Activated CD4-positive, alpha-beta memory T cell treated with anti-CD3 and anti-CD28 coated beads for 36 hours (primary cell): ENCODE results near the gene ALAS1. TPM values are rescaled to one million over a fixed set of nuclear protein-coding genes. Genes with fewer than 3 reads are reported as not detected.

Experiments used
- CTCF ChIA-PET: fragments of 350-600 bp; sonication (Branson Sonifier 250); formaldehyde crosslinking; loops from one replicate; lab custom pipeline; 2021; ENCODE audit warnings: antibody characterized with exemption, inconsistent platforms; lab: Charles Lee
- POLR2A ChIA-PET: fragments of 350-600 bp; sonication (Branson Sonifier 250); formaldehyde crosslinking; loops from one replicate; lab custom pipeline; 2021; ENCODE audit warnings: antibody characterized with exemption; lab: Charles Lee
- DNase-seq: peaks from one replicate; pipeline ENCODE4 v3.0.0-alpha.2; 2020
- H3K27ac Mint-ChIP-seq: one replicate; pipeline ENCODE4 v1.8.0; 2021; ENCODE audit warnings: mixed read lengths
- H3K27me3 Mint-ChIP-seq: one replicate; pipeline ENCODE4 v1.8.0; 2021; ENCODE audit warnings: mixed read lengths
- H3K36me3 Mint-ChIP-seq: one replicate; pipeline ENCODE4 v1.8.0; 2021; ENCODE audit warnings: mixed read lengths
- H3K4me1 Mint-ChIP-seq: one replicate; pipeline ENCODE4 v1.8.0; 2021; ENCODE audit warnings: low read depth, mixed read lengths
- H3K4me3 Mint-ChIP-seq: one replicate; pipeline ENCODE4 v1.8.0; 2021; ENCODE audit warnings: mild to moderate bottlenecking, mixed read lengths
- H3K9me3 Mint-ChIP-seq: one replicate; pipeline ENCODE4 v1.8.0; 2021; ENCODE audit warnings: mixed read lengths
- intact Hi-C: fragments of 100-400 bp; cut with micrococcal nuclease; formaldehyde crosslinking; loops from one replicate; pipeline ENCODE4 v1.15.1; 2023
- total RNA-seq, 2 experiments: library from RNA; stranded (reverse); gene quantifications; one replicate each; pipeline ENCODE4 v1.2.3, GENCODE V29; 2021

ALAS1 gene
- total RNA-seq, 2 experiments from 2014 or later = 64.4 to 64.5 TPM

- no peak for DNase-seq
- intact Hi-C loops = no loop called here
- H3K4me3 Mint-ChIP-seq = no peak overlapping the region
- H3K9me3 Mint-ChIP-seq = no peaks in the 10 kb centered on the region
- ChIA-PET CTCF (interaction anchor here (1.4 to 11.0 kb wide), 4 partner anchors 18 to 136 kb away, joined by 3 to 76 read pairs (median 8); no protein-coding TSS in a partner anchor), POLR2A (no interaction called here)
- H3K4me1 Mint-ChIP-seq = peaks cover 54% of the 10 kb centered on the region
- H3K27me3 Mint-ChIP-seq = no peaks in the 10 kb centered on the region
- peaks cover 76% of the 10 kb centered on the region for H3K36me3 Mint-ChIP-seq
- H3K27ac Mint-ChIP-seq = peak overlapping the region; percentile 18
Observed at GRCh38 chr3:52203701-52204100, 5.7 kb downstream of the ALAS1 start.

- H3K27me3 Mint-ChIP-seq = no peaks in the 10 kb centered on the region
- peak overlapping the region; percentile 46 for H3K27ac Mint-ChIP-seq
- ChIA-PET POLR2A (no interaction called here), CTCF (interaction anchor here (0.8 to 11.0 kb wide), 5 partner anchors 17 to 207 kb away, joined by 3 to 76 read pairs (median 5); no protein-coding TSS in a partner anchor)
- DNase-seq = peak; percentile 62
- H3K4me1 Mint-ChIP-seq = peaks cover 46% of the 10 kb centered on the region
- no peak overlapping the region for H3K4me3 Mint-ChIP-seq
- H3K36me3 Mint-ChIP-seq = peaks cover 75% of the 10 kb centered on the region
- intact Hi-C loops = no loop called here
- H3K9me3 Mint-ChIP-seq = no peaks in the 10 kb centered on the region
Observed at GRCh38 chr3:52204337-52205073, 6.5 kb downstream of the ALAS1 start.

GRCh38 chr3:52205727-52206372 lies 7.9 kb downstream of the ALAS1 start:
- Mint-ChIP-seq H3K27me3 (no peaks in the 10 kb centered on the region), H3K9me3 (no peaks in the 10 kb centered on the region), H3K27ac (peak overlapping the region; percentile 39), H3K4me1 (peaks cover 41% of the 10 kb centered on the region), H3K36me3 (peaks cover 76% of the 10 kb centered on the region), H3K4me3 (no peak overlapping the region)
- DNase-seq = no peak
- intact Hi-C loops = no loop called here
- ChIA-PET CTCF (interaction anchor here (0.8 to 11.0 kb wide), 6 partner anchors 15 to 206 kb away, joined by 3 to 76 read pairs (median 4); partner anchors contain the start of gene POC1A), POLR2A (interaction anchor here (0.8 kb wide), 1 partner anchor 11 kb away, joined by 4 read pairs; no protein-coding TSS in a partner anchor)

- Mint-ChIP-seq H3K4me1 (peaks cover 20% of the 10 kb centered on the region), H3K4me3 (no peak overlapping the region), H3K9me3 (no peaks in the 10 kb centered on the region), H3K36me3 (peaks cover 68% of the 10 kb centered on the region), H3K27me3 (no peaks in the 10 kb centered on the region), H3K27ac (no peak overlapping the region)
- CTCF ChIA-PET = interaction anchor here (11.0 kb wide), 1 partner anchor 13 kb away, joined by 76 read pairs; no protein-coding TSS in a partner anchor
- intact Hi-C loops = no loop called here
- POLR2A ChIA-PET = interaction anchor here (0.7 kb wide), 1 partner anchor 463 kb away, joined by 3 read pairs; no protein-coding TSS in a partner anchor
- no peak for DNase-seq
Observed at GRCh38 chr3:52208556-52208955, 10.6 kb downstream of the ALAS1 start.

GRCh38 chr3:52210037-52210436 lies 12.1 kb downstream of the ALAS1 start:
- ChIA-PET POLR2A (no interaction called here), CTCF (interaction anchor here (0.8 to 11.0 kb wide), 3 partner anchors 11 to 129 kb away, joined by 3 to 76 read pairs (median 12); no protein-coding TSS in a partner anchor)
- peaks cover 65% of the 10 kb centered on the region for H3K36me3 Mint-ChIP-seq
- no peak for DNase-seq
- H3K27me3 Mint-ChIP-seq = no peaks in the 10 kb centered on the region
- no peak overlapping the region for H3K27ac Mint-ChIP-seq
- peaks cover 12% of the 10 kb centered on the region for H3K4me1 Mint-ChIP-seq
- intact Hi-C loops = no loop called here
- H3K9me3 Mint-ChIP-seq = no peaks in the 10 kb centered on the region
- no peak overlapping the region for H3K4me3 Mint-ChIP-seq

GRCh38 chr3:52210550-52211046 lies 12.6 kb downstream of the ALAS1 start:
- no peak for DNase-seq
- CTCF ChIA-PET = interaction anchor here (0.8 to 11.0 kb wide), 3 partner anchors 11 to 129 kb away, joined by 3 to 76 read pairs (median 12); no protein-coding TSS in a partner anchor
- POLR2A ChIA-PET = interaction anchor here (1.1 kb wide), 1 partner anchor 13 kb away, joined by 3 read pairs; the partner anchor contains the start of gene ALAS1
- no peaks in the 10 kb centered on the region for H3K9me3 Mint-ChIP-seq
- H3K36me3 Mint-ChIP-seq = peaks cover 64% of the 10 kb centered on the region
- intact Hi-C loops = no loop called here
- H3K27me3 Mint-ChIP-seq = no peaks in the 10 kb centered on the region
- no peak overlapping the region for H3K4me3 Mint-ChIP-seq
- H3K4me1 Mint-ChIP-seq = peaks cover 11% of the 10 kb centered on the region
- H3K27ac Mint-ChIP-seq = no peak overlapping the region

- Mint-ChIP-seq H3K27me3 (no peaks in the 10 kb centered on the region), H3K4me3 (no peak overlapping the region), H3K4me1 (peaks cover 7% of the 10 kb centered on the region), H3K9me3 (no peaks in the 10 kb centered on the region), H3K27ac (no peak overlapping the region), H3K36me3 (peaks cover 59% of the 10 kb centered on the region)
- intact Hi-C loops = no loop called here
- POLR2A ChIA-PET = interaction anchor here (1.1 kb wide), 1 partner anchor 14 kb away, joined by 3 read pairs; the partner anchor contains the start of gene ALAS1
- no peak for DNase-seq
- CTCF ChIA-PET = interaction anchor here (1.5 to 11.0 kb wide), 4 partner anchors 10 to 128 kb away, joined by 4 to 76 read pairs (median 8); no protein-coding TSS in a partner anchor
Observed at GRCh38 chr3:52211268-52211891, 13.4 kb downstream of the ALAS1 start.

GRCh38 chr3:52213005-52213404 lies 15.0 kb downstream of the ALAS1 start:
- ChIA-PET POLR2A (no interaction called here), CTCF (interaction anchor here (0.9 to 1.7 kb wide), 2 partner anchors 10 to 19 kb away, joined by 3 to 4 read pairs; no protein-coding TSS in a partner anchor)
- Mint-ChIP-seq H3K9me3 (no peaks in the 10 kb centered on the region), H3K27me3 (no peaks in the 10 kb centered on the region), H3K27ac (no peak overlapping the region), H3K4me3 (no peak overlapping the region), H3K4me1 (peaks cover 24% of the 10 kb centered on the region), H3K36me3 (peaks cover 49% of the 10 kb centered on the region)
- no peak for DNase-seq
- intact Hi-C loops = no loop called here

GRCh38 chr3:52213901-52214300 lies 15.9 kb downstream of the ALAS1 start:
- H3K36me3 Mint-ChIP-seq = peaks cover 43% of the 10 kb centered on the region
- H3K4me1 Mint-ChIP-seq = peaks cover 32% of the 10 kb centered on the region
- intact Hi-C loops = no loop called here
- CTCF ChIA-PET = no interaction called here
- no peaks in the 10 kb centered on the region for H3K9me3 Mint-ChIP-seq
- no peak overlapping the region for H3K27ac Mint-ChIP-seq
- H3K4me3 Mint-ChIP-seq = no peak overlapping the region
- no peak for DNase-seq
- no peaks in the 10 kb centered on the region for H3K27me3 Mint-ChIP-seq
- POLR2A ChIA-PET = no interaction called here

- intact Hi-C loops = loop anchor here (5.0 kb wide), 2 partner anchors 58 to 213 kb away; no protein-coding TSS in a partner anchor
- no peak for DNase-seq
- H3K36me3 Mint-ChIP-seq = peaks cover 33% of the 10 kb centered on the region
- POLR2A ChIA-PET = no interaction called here
- no peak overlapping the region for H3K27ac Mint-ChIP-seq
- no peaks in the 10 kb centered on the region for H3K9me3 Mint-ChIP-seq
- CTCF ChIA-PET = interaction anchor here (1.0 to 12.4 kb wide), 2 partner anchors 16 to 125 kb away, joined by 5 to 271 read pairs; no protein-coding TSS in a partner anchor
- peaks cover 43% of the 10 kb centered on the region for H3K4me1 Mint-ChIP-seq
- no peak overlapping the region for H3K4me3 Mint-ChIP-seq
- no peaks in the 10 kb centered on the region for H3K27me3 Mint-ChIP-seq
Observed at GRCh38 chr3:52215351-52215750, 17.4 kb downstream of the ALAS1 start.
